ENCODE results near the gene FUT9. TPM values are rescaled to one million over a fixed set of nuclear protein-coding genes. Genes with fewer than 3 reads are reported as not detected.

The FUT9 gene
- total RNA-seq, 1 experiment from 2014 or later: 0.04 TPM

GRCh38 chr6:95978230-95978629 lies 37.5 kb upstream of the FUT9 start:
- H3K9ac ChIP-seq (ENCODE audit: low read length): no peak overlapping the region
- H3K27me3 ChIP-seq (ENCODE audit: low read length): no peaks in the 10 kb centered on the region
- ChIA-PET POLR2A (ENCODE audit: unreplicated experiment) (no interaction called here), CTCF (no interaction called here)
- H3K4me1 ChIP-seq (ENCODE audit: insufficient read depth, low read length): peaks cover 22% of the 10 kb centered on the region
- no peak for TF ChIP-seq CTCF (conservative IDR thresholded peaks at IDR 0.05; ENCODE audit: low read depth, low read length)
- H3K9me2 ChIP-seq (replicated peaks; ENCODE audit: low read length): no peaks in the 10 kb centered on the region
- H3K27ac ChIP-seq (ENCODE audit: low read length): peak overlapping the region; percentile 64
- no peaks in the 10 kb centered on the region for H3K9me3 ChIP-seq (ENCODE audit: low read length)
- H3K4me2 ChIP-seq (ENCODE audit: low read length): peak overlapping the region; percentile 63
- no peaks in the 10 kb centered on the region for H3K79me2 ChIP-seq (ENCODE audit: low read length)
- H2AFZ ChIP-seq (ENCODE audit: low read length): no peak overlapping the region
- ATAC-seq: peak; percentile 80
- DNase-seq: peak; percentile 80
- H4K20me1 ChIP-seq (ENCODE audit: low read length): no peaks in the 10 kb centered on the region
- intact Hi-C loops (cut with micrococcal nuclease): no loop called here
- BruUV-seq (replicated peaks): no TSS peak
- 0 out of 2 replicates have a peak overlapping the region, but pooled peaks have one; percentile 2 for H3K4me3 ChIP-seq (ENCODE audit: low read length)
- H3K36me3 ChIP-seq (ENCODE audit: low read depth, low read length): no peaks in the 10 kb centered on the region
- H3F3A ChIP-seq (ENCODE audit: low read length, unreplicated experiment): no peaks in the 10 kb centered on the region

- H3F3A ChIP-seq (ENCODE audit: low read length, unreplicated experiment): no peaks in the 10 kb centered on the region
- H3K4me2 ChIP-seq (ENCODE audit: low read length): no peak overlapping the region
- H3K4me1 ChIP-seq (ENCODE audit: insufficient read depth, low read length): no peaks in the 10 kb centered on the region
- no peaks in the 10 kb centered on the region for H3K27me3 ChIP-seq (ENCODE audit: low read length)
- no peaks in the 10 kb centered on the region for H3K9me2 ChIP-seq (replicated peaks; ENCODE audit: low read length)
- intact Hi-C loops (cut with micrococcal nuclease): no loop called here
- CTCF ChIA-PET: no interaction called here
- no peak for TF ChIP-seq EZH2phosphoT487 (IDR thresholded peaks at IDR 0.05; ENCODE audit: borderline replicate concordance, low read length)
- no peak for TF ChIP-seq CTCF (conservative IDR thresholded peaks at IDR 0.05; ENCODE audit: low read depth, low read length)
- TF ChIP-seq EZH2 (IDR thresholded peaks at IDR 0.05; ENCODE audit: low read length, unreplicated experiment): no peak
- ATAC-seq (no peak), DNase-seq (no peak)
- POLR2A ChIA-PET (ENCODE audit: unreplicated experiment): no interaction called here
- H3K4me3 ChIP-seq (ENCODE audit: low read length): no peak overlapping the region
- no peak overlapping the region for H3K27ac ChIP-seq (ENCODE audit: low read length)
- H3K79me2 ChIP-seq (ENCODE audit: low read length): no peaks in the 10 kb centered on the region
- no peak overlapping the region for H3K9ac ChIP-seq (ENCODE audit: low read length)
- no peaks in the 10 kb centered on the region for H4K20me1 ChIP-seq (ENCODE audit: low read length)
- BruUV-seq (replicated peaks): no TSS peak
- no peak overlapping the region for H2AFZ ChIP-seq (ENCODE audit: low read length)
- H3K36me3 ChIP-seq (ENCODE audit: low read depth, low read length): no peaks in the 10 kb centered on the region
- no peaks in the 10 kb centered on the region for H3K9me3 ChIP-seq (ENCODE audit: low read length)
Observed at GRCh38 chr6:95991906-95992305, 23.9 kb upstream of the FUT9 start.

- CTCF ChIA-PET: no interaction called here
Observed at GRCh38 chr6:95994151-95994550, 21.6 kb upstream of the FUT9 start.

More at GRCh38 chr6:95994151-95994550, 21.6 kb upstream of the FUT9 start:
- no peak overlapping the region for H3K9ac ChIP-seq (ENCODE audit: low read length)
- H4K20me1 ChIP-seq (ENCODE audit: low read length): no peaks in the 10 kb centered on the region
- no peak overlapping the region for H3K27ac ChIP-seq (ENCODE audit: low read length)
- POLR2A ChIA-PET (ENCODE audit: unreplicated experiment): no interaction called here
- no peaks in the 10 kb centered on the region for H3K4me1 ChIP-seq (ENCODE audit: insufficient read depth, low read length)
- BruUV-seq (replicated peaks): no TSS peak
- TF ChIP-seq CTCF (conservative IDR thresholded peaks at IDR 0.05; ENCODE audit: low read depth, low read length): no peak
- no peak for TF ChIP-seq EZH2 (IDR thresholded peaks at IDR 0.05; ENCODE audit: low read length, unreplicated experiment)
- H3K4me2 ChIP-seq (ENCODE audit: low read length): no peak overlapping the region
- no peak overlapping the region for H2AFZ ChIP-seq (ENCODE audit: low read length)
- DNase-seq (no peak), ATAC-seq (no peak)
- H3K9me2 ChIP-seq (replicated peaks; ENCODE audit: low read length): no peaks in the 10 kb centered on the region
- H3K4me3 ChIP-seq (ENCODE audit: low read length): no peak overlapping the region
- no peaks in the 10 kb centered on the region for H3K27me3 ChIP-seq (ENCODE audit: low read length)
- H3K9me3 ChIP-seq (ENCODE audit: low read length): no peaks in the 10 kb centered on the region
- no peaks in the 10 kb centered on the region for H3K36me3 ChIP-seq (ENCODE audit: low read depth, low read length)
- no peaks in the 10 kb centered on the region for H3F3A ChIP-seq (ENCODE audit: low read length, unreplicated experiment)
- intact Hi-C loops (cut with micrococcal nuclease): no loop called here
- no peaks in the 10 kb centered on the region for H3K79me2 ChIP-seq (ENCODE audit: low read length)

All from PC-3 (cell line).